GM08714 (cell line): ENCODE data around the gene EID1.

Experiments
- H3K4me3 ChIP-seq: fragments of 200-500 bp; sonication (Bioruptor generic); 2 replicates; pipeline ENCODE4 v1.5.1; 2014; ENCODE audit warnings: mild to moderate bottlenecking, low read length, inconsistent platforms
- ZNF274 ChIP-seq: IDR thresholded peaks from 2 replicates; pipeline ENCODE4 v1.6.1; 2012; ENCODE audit warnings: mild to moderate bottlenecking, low read depth, low read length

The EID1 gene

DNA sequence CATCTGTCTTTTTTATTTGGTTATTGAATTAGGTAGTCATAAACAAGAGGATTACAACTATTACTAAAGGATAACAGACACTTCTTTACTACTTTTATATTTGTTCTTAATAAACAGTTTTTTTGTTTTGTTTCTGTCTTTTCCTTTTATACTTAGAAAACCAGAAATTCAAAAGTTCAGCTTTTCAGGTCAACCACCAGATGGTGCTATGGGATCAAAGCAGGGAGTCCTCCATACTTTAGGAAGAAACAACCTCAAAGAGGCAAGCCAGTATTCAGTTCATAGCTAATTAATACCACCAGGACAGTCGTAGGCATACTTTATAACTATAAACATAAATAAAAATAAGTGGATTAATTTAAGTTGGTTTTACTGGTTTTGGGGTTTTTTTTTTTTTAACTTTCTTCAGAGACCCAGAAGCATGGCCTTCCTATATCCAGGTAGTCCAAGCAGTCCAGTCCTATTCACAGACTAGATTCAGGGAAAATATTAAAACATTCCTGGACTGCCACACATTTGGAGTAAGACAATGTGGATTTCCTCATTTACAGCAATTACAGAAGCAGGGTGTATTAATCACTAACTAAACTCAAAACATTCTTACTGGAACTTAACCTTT lies 16.0 kb upstream of the EID1 start:
- TF ChIP-seq ZNF274 = no peak
- H3K4me3 ChIP-seq = no peak overlapping the region

DNA sequence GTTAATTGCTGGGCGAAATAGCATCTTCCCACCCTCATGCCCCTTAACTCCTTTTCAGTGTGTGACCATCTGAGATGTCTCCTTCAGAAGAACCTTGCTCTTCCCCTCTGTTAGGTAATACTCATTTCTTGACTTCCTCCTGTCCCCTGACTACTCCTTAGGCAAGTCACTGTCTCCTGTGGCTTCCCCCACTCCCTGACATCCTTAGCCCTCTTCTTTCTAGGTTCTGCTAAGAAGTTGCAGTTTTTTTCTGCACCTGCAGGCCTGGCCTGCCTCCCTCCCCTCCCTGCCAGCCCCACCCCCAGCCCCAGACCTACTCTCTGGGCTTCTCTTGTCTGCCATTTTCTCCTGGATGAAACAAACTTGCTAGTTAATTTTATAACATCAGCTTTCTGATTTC lies 15.2 kb upstream of the EID1 start:
- TF ChIP-seq ZNF274 = no peak
- H3K4me3 ChIP-seq = no peak overlapping the region

DNA sequence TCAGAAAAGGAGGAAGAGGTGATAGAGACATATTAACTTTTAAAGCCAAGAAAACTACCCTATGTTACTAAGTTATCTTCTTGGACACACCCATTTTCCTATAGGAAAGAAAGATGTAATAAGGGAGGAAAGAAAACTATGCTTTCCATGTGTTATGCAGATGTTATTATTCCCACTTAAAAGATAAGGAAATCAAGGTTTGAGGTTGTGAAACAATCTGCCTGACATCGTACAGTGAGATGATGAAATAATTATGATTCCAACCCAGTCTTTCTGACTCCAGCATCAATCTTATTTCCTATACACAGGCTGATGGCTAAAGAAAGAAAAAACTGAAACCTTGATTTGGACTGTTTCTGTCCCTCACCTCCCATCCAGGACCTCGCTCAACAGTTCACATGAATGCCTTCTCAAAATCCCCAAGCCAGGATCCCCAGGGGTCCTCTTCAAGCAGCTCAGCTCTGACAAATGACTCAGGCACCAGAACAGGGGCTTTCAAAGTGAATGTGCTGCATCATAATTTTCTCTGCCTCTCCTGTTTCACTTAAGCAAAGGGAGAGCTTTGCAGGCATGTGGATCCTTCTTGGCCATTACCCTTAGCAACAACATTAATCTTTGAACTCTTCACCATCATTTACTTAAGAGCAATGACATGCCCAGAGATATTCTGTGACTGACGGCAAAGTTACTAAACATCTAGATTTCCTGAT lies 12.4 kb upstream of the EID1 start:
- no peak for TF ChIP-seq ZNF274
- no peak overlapping the region for H3K4me3 ChIP-seq

DNA sequence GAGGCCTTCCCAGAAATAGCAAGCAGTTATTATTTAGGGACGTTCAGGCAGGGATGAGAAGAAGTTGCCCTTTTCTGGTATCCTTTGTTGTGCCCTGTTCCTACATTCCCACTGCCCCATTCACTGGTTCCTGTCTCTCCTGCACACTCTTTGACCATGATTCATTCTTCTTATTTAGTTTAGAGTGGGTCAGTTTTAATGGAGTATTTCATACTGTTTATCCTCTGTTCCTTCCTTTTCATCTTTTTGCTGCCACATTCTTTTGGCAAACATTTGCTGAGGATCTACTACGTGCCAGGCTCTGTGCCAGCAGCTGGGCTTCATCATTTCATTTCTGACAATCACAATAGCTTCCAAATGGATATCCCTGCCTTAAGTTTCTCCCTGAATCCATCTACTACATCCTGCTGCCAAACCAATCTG lies 11.8 kb upstream of the EID1 start:
- TF ChIP-seq ZNF274 = no peak
- no peak overlapping the region for H3K4me3 ChIP-seq

DNA sequence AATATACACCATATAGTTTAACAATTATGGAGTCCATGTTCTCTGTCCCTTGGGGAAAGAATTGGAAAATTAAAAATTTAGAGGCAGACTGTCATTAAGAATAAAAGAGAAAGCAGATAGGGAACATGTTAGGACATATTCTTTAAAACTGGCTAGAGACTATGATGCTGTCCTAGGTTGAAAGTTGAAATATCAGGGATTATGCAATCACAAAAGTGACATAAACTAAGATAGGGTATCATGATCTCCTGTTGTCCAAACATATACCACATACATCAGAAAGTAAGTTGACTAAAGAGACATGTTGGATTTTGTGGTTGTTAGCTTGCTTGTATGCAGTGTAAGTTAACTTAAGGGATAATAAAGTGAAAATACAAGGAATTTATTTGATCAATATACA lies 9.9 kb upstream of the EID1 start:
- H3K4me3 ChIP-seq = no peak overlapping the region
- TF ChIP-seq ZNF274 = no peak

DNA sequence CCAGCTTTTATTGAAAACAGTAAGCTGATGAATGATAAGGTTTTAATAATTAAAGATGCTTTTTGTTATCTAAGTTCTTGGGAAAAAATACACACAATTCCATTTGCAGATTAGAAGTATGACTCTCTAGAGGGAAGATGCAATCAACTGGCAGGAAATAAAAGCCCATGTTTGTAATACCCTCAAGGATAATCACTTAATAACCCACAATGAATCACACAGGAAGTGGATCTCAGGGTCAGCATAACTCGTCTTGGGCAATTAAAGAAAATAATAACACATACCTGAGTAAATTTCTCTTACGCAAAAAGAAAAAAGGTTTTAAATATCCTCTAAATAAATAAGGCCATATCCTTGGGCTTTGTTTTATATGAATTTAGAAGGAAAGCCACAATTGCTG lies 9.4 kb upstream of the EID1 start:
- H3K4me3 ChIP-seq = no peak overlapping the region
- TF ChIP-seq ZNF274 = no peak

DNA sequence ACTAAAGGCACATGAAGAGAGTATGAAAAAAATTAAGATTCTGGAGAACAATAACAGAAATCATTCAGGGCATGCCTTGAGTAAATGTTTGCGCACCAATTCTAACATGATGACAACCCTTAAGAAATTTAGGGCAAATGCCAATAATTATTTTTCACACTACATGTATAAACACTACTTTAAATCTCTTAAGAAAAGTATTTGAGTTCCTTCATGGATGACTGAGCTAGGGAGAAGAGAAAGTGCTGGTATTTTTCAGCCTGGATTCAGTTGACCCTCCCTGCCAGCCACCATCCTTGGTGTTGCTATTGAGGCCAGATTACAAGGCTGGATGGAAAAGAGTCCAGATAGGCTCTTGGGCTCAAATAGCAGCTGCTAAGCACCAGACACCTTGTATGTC lies 8.0 kb upstream of the EID1 start:
- no peak overlapping the region for H3K4me3 ChIP-seq

DNA sequence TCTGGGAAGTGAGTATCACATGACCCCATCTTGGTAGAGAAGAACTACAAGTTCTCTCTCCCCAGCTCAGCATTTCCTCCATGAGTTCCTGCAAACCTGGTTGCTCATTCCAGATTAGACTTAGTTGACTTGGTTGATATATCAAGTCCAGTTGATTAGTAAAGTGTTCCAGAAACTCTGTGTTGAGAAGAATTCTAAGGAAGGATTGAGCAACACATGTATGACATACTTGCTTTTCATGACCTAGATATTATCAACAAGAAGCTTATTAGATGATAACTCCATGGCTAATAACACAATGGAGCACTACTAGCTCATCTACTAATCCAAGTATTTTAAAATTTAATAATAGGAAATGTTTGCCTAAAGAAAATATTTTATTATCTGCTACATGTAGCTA lies 6.4 kb upstream of the EID1 start:
- TF ChIP-seq ZNF274 = no peak

More for the DNA sequence above, 8.0 kb upstream of the EID1 start:
- no peak for TF ChIP-seq ZNF274

DNA sequence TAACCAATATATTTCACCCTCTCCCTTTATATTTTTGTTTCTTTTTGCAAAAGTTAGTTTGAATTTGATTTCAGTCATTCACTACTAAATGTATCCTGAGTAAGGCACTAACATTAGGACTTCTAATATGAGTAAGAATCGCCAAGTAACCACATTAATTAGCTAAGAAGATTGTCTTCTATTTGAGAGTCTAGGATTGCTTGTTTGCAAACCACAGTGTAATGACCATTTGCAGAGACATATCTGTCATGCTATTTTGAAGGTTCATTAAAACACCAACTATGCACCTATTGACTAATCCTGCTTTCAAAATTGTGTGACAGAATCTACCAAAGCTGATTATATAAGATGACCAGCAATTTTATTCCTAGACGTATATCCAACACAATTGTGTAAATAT lies 5.3 kb upstream of the EID1 start:
- TF ChIP-seq ZNF274 = no peak
- no peak overlapping the region for H3K4me3 ChIP-seq

More for the DNA sequence above, 6.4 kb upstream of the EID1 start:
- H3K4me3 ChIP-seq = no peak overlapping the region

DNA sequence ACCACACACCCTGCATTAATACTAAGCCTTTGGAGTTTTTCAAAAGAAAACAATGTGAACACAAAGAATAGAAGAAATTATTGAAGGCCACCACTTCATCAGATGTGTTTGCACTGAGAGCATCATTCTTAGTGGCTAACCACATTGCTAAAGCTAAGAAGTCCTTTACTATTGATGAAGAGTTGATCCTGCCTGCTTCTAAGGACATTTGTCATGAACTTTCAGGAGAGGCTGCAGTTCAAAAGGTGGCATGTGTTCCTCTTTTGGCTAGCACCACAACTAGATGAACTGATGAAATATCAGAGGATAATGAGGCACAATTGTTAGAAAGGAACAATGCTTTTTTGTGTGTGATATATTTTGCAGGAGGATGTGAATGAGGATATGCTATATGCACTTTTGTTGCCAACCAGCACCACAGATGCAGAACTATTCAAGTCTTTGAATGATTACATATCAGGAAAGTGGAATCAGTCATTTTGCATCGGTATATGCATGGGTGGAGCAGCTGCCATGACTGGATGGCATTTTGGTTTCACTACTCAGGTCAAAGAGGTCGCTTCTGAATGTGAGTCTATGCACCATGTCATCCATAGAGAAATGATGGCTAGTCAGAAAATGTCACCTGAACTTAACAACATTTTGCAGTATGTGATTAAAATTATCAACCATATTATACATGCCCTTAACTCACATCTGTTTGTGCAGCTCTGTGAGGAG lies 2.5 kb upstream of the EID1 start:
- H3K4me3 ChIP-seq = no peak overlapping the region
- no peak for TF ChIP-seq ZNF274

DNA sequence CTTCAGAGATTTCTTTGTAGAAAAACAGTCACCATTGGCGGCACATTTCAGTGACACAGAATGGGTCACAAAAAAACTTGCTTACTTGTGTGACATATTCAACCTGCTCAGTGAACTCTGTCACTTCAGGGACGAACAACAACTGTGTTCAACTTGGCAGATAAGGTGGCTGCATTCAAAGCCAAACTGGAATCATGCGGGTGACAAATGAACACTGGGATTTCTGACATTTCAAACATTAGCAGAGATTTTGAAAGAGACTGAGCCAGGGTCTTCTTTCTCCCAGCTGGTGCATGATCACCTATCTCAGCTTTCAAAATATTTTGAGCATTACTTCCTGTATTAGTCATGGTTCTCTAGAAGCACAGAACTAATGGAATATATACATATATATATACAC lies 1.9 kb upstream of the EID1 start:
- no peak overlapping the region for H3K4me3 ChIP-seq
- no peak for TF ChIP-seq ZNF274

DNA sequence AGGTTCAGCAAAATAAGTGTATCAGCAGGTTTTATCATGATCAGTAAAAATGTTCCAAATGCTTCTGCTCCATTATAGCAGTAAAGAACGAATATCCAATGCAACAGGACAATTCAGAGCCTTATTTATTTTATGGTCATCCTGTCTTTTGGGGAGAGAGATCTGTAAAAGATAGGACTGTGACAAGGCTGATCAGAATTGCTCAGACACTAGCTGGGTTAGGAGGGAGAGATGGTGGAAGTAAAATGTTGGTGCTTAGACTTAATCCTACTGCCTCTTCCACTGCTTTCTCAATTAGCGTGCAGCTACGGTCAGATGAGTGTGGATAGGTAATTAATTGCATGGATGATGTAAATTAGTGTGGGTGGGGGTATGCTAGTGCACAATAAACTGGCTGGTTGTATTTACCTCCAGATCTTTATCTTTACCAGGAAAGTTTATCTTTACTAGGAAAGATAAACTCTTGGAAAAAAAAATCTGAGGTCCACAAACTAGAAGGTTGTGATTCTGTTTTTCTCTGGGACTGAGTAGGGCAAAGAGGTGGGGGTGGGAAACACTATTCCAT lies 2.2 kb downstream of the EID1 start:
- peak overlapping the region; percentile 25; the same call in 1 of the 2 replicates for H3K4me3 ChIP-seq
- no peak for TF ChIP-seq ZNF274

DNA sequence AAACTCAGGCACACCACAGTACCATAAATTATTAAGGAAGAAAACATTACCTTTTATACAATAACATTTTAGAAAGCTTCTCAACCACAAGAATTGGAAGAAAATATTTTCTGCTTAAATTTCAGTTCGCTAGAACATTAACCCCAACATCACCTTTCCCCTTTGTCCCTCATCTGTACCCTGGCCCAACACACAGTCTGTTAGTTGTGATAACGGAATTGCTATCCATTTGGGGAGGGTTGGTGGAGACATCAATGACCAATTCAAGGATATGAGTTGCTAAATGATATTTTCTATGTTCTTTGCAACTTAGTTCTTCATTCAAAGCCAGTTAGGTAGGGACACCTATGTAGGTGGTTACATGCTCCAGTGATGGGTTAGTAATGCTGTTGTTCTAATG lies 5.8 kb downstream of the EID1 start:
- H3K4me3 ChIP-seq = no peak overlapping the region
- TF ChIP-seq ZNF274 = no peak

DNA sequence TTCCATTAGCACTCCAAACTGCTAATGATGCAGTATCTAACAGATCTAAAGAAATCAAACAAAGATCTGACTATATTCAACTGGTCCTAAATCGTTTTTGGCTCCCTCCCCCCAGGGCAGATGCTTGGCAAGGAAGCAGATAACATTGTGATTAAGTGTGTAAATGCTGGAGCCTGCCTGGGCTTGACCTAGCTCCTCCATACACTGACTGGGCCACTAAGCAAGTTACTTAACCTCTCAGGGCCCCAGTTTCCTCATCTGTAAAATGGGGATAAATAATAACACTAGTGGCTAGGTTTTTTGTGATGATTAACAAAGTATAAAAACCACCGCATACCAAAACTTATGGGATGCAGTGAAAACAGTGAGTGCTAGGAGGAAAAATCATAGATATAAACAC lies 9.2 kb downstream of the EID1 start:
- H3K4me3 ChIP-seq = no peak overlapping the region
- TF ChIP-seq ZNF274 = no peak

DNA sequence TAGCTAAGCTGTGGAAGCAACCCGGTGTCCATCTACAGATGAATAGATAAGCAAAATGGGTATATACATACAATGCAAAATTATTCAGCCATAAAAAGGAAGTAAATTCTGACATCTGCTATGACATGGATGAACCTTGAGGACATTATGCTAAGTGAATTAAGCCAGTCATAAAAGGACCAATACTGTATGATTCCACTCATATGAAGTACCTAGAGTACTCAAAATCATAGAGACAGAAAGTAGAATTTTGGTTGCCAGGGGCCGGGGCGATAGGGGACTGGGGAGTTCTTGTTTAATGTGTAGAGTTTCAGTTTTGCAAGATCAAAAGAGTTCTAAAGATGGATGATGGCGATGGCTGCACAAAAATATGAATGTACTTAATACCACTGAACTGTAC lies 10.3 kb downstream of the EID1 start:
- no peak for TF ChIP-seq ZNF274
- no peak overlapping the region for H3K4me3 ChIP-seq
